Activated CD4-positive, alpha-beta T cell treated with anti-CD3 and anti-CD28 coated beads for 36 hours (primary cell): ENCODE measurements around the gene TOB1. TPM values are rescaled to one million over a fixed set of nuclear protein-coding genes. Genes with fewer than 3 reads are reported as not detected.

ENCODE experiments used
- ATAC-seq: fragments of 200-7000 bp; cut with Tn5 transposase; one replicate; pipeline ENCODE4 v1.10.0; 2021; ENCODE audit warnings: mild to moderate bottlenecking, moderate library complexity
- CTCF ChIA-PET: fragments of 350-600 bp; sonication (Branson Sonifier 250); formaldehyde crosslinking; loops from one replicate; lab custom pipeline; 2021; ENCODE audit warnings: antibody characterized with exemption; lab: Charles Lee
- POLR2A ChIA-PET: fragments of 350-600 bp; sonication (Branson Sonifier 250); formaldehyde crosslinking; loops from one replicate; lab custom pipeline; 2021; ENCODE audit warnings: antibody characterized with exemption, inconsistent platforms; lab: Charles Lee
- DNase-seq: peaks from one replicate; pipeline ENCODE4 v3.0.0-alpha.2; 2020
- H3K27ac Mint-ChIP-seq: one replicate; pipeline ENCODE4 v1.8.0; 2021; ENCODE audit warnings: mixed read lengths
- H3K27me3 Mint-ChIP-seq: one replicate; pipeline ENCODE4 v1.8.0; 2021; ENCODE audit warnings: mixed read lengths
- H3K36me3 Mint-ChIP-seq: one replicate; pipeline ENCODE4 v1.8.0; 2021; ENCODE audit warnings: low read depth, mixed read lengths
- H3K4me1 Mint-ChIP-seq: one replicate; pipeline ENCODE4 v1.8.0; 2021; ENCODE audit warnings: mixed read lengths
- H3K4me3 Mint-ChIP-seq: one replicate; pipeline ENCODE4 v1.8.0; 2021; ENCODE audit warnings: mild to moderate bottlenecking, moderate library complexity, mixed read lengths
- H3K9me3 Mint-ChIP-seq: one replicate; pipeline ENCODE4 v1.8.0; 2021; ENCODE audit warnings: low read depth, mixed read lengths
- intact Hi-C, 2 experiments: fragments of 100-400 bp; cut with DNase I in 1 of 2; cut with micrococcal nuclease in 1 of 2; formaldehyde crosslinking; loops; one replicate each; pipeline versions ENCODE4 v1.14.2 to v1.15.1; 2022 to 2024; cut with DNase I, micrococcal nuclease
- total RNA-seq, 2 experiments: library from RNA; stranded (reverse); gene quantifications; one replicate each; pipeline ENCODE4 v1.2.3, GENCODE V29; 2021

The TOB1 gene
- total RNA-seq, 2 experiments from 2014 or later: 31.3 to 43.0 TPM

- H3K4me1 Mint-ChIP-seq: peaks cover 49% of the 10 kb centered on the region
- DNase-seq: peak; percentile 92
- ATAC-seq: peak; percentile 43
Observed at GRCh38 chr17:50867363-50868139, 1.4 kb upstream of the TOB1 start.

GRCh38 chr17:50866950-50867362 is 802 bp upstream of the TOB1 start:
- H3K4me1 Mint-ChIP-seq: peaks cover 44% of the 10 kb centered on the region

More at GRCh38 chr17:50867363-50868139, 1.4 kb upstream of the TOB1 start:
- Mint-ChIP-seq H3K4me3 (peak overlapping the region; percentile 82), H3K36me3 (peaks cover 13% of the 10 kb centered on the region), H3K27ac (peak overlapping the region; percentile 97), H3K27me3 (no peaks in the 10 kb centered on the region), H3K9me3 (no peaks in the 10 kb centered on the region)
- ChIA-PET POLR2A (interaction anchor here (0.5 to 3.1 kb wide), 15 partner anchors 15 to 308 kb away, joined by 3 to 16 read pairs (median 5); no protein-coding TSS in a partner anchor), CTCF (interaction anchor here (0.6 to 1.8 kb wide), 14 partner anchors 10 to 286 kb away, joined by 3 to 5 read pairs (median 3); partner anchors contain the start of gene NME1)
- intact Hi-C loops: loop anchor here (1.0 to 5.0 kb wide), 7 partner anchors 43 to 717 kb away; partner anchors contain the start of genes ANKRD40 (in 1 of the 2), NME1 (in 1 of the 2), PPP1R9B (in 1 of the 2) and SPAG9 (in 1 of the 2)

DNA sequence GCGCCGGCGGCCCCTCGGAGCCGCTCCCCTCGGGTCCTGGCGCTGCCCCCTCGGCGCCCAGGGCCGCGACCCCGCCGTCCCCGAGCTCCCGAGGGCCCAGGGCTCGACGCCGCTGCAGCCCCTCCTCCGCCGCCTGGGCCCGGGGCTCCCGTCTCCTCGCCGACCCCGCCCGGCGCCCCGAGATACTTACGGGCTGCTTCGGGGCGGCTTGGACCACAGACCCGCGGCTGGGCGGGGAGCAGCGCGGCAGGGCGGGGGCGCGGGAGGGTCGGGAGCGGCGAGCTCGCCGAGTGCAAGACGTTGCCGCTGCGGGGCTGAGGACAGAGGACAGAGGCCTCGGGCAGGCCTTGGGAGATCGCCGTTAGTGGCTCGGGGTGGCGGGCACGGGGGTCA is 290 bp downstream of the TOB1 start:
- ChIA-PET CTCF (interaction anchor here (1.0 to 7.2 kb wide), 5 partner anchors 10 to 91 kb away, joined by 3 to 60 read pairs (median 5); no protein-coding TSS in a partner anchor), POLR2A (interaction anchor here (0.6 to 3.1 kb wide), 20 partner anchors 10 to 444 kb away, joined by 3 to 18 read pairs (median 6); partner anchors contain the start of genes LUC7L3 and NME1)
- Mint-ChIP-seq H3K36me3 (peaks cover 21% of the 10 kb centered on the region), H3K27me3 (no peaks in the 10 kb centered on the region), H3K4me3 (peak overlapping the region; percentile 96), H3K27ac (no peak overlapping the region), H3K9me3 (no peaks in the 10 kb centered on the region), H3K4me1 (peaks cover 42% of the 10 kb centered on the region)
- ATAC-seq: peak; percentile 5
- intact Hi-C loops: loop anchor here (1.0 to 5.0 kb wide), 16 partner anchors 14 to 715 kb away; partner anchors contain the start of genes ANKRD40 (in 2 of the 2), SPAG9 (in 2 of the 2), LUC7L3 (in 1 of the 2) and MBTD1 (in 1 of the 2)
- DNase-seq: no peak

More at GRCh38 chr17:50866950-50867362, 802 bp upstream of the TOB1 start:
- Mint-ChIP-seq H3K9me3 (no peaks in the 10 kb centered on the region), H3K27ac (peak overlapping the region; percentile 97), H3K4me3 (peak overlapping the region; percentile 82), H3K36me3 (peaks cover 14% of the 10 kb centered on the region), H3K27me3 (no peaks in the 10 kb centered on the region)
- POLR2A ChIA-PET: interaction anchor here (0.5 to 3.1 kb wide), 16 partner anchors 14 to 307 kb away, joined by 3 to 18 read pairs (median 4); partner anchors contain the start of genes LUC7L3 and NME1
- CTCF ChIA-PET: interaction anchor here (0.6 to 1.9 kb wide), 16 partner anchors 9 to 346 kb away, joined by 3 to 8 read pairs (median 4); partner anchors contain the start of gene NME1
- ATAC-seq: peak; percentile 20
- intact Hi-C loops: loop anchor here (1.0 to 5.0 kb wide), 16 partner anchors 43 to 716 kb away; partner anchors contain the start of genes ANKRD40 (in 2 of the 2), NME1 (in 2 of the 2), SPAG9 (in 2 of the 2) and LUC7L3 (in 1 of the 2)
- peak; percentile 78 for DNase-seq

GRCh38 chr17:50865060-50865867 is 890 bp downstream of the TOB1 start:
- intact Hi-C loops: loop anchor here (1.0 to 5.0 kb wide), 2 partner anchors 13 to 158 kb away; partner anchors contain the start of gene ANKRD40 (in 1 of the 2)
- H3K4me1 Mint-ChIP-seq: peaks cover 42% of the 10 kb centered on the region
- H3K27me3 Mint-ChIP-seq: no peaks in the 10 kb centered on the region
- ChIA-PET POLR2A (interaction anchor here (0.9 to 3.1 kb wide), 12 partner anchors 9 to 444 kb away, joined by 3 to 18 read pairs (median 12); no protein-coding TSS in a partner anchor), CTCF (interaction anchor here (1.0 to 7.2 kb wide), 8 partner anchors 9 to 92 kb away, joined by 3 to 60 read pairs (median 4); no protein-coding TSS in a partner anchor)
- peaks cover 21% of the 10 kb centered on the region for H3K36me3 Mint-ChIP-seq
- ATAC-seq: peak; percentile 1
- no peaks in the 10 kb centered on the region for H3K9me3 Mint-ChIP-seq
- H3K4me3 Mint-ChIP-seq: peak overlapping the region; percentile 96
- H3K27ac Mint-ChIP-seq: peak overlapping the region; percentile 98
- DNase-seq: peak; percentile 73

GRCh38 chr17:50864747-50865059 is 1.5 kb downstream of the TOB1 start:
- ATAC-seq: no peak
- POLR2A ChIA-PET: interaction anchor here (1.9 to 2.7 kb wide), 3 partner anchors 84 to 92 kb away, joined by 12 to 13 read pairs (median 12); no protein-coding TSS in a partner anchor
- peak overlapping the region; percentile 96 for H3K4me3 Mint-ChIP-seq
- CTCF ChIA-PET: interaction anchor here (0.7 to 7.2 kb wide), 8 partner anchors 9 to 94 kb away, joined by 3 to 60 read pairs (median 4); no protein-coding TSS in a partner anchor
- H3K9me3 Mint-ChIP-seq: no peaks in the 10 kb centered on the region
- H3K4me1 Mint-ChIP-seq: peaks cover 39% of the 10 kb centered on the region
- intact Hi-C loops: loop anchor here (1.0 to 5.0 kb wide), 2 partner anchors 12 to 157 kb away; partner anchors contain the start of gene ANKRD40 (in 1 of the 2)
- H3K36me3 Mint-ChIP-seq: peaks cover 21% of the 10 kb centered on the region
- H3K27ac Mint-ChIP-seq: peak overlapping the region; percentile 98
- DNase-seq: peak; percentile 41
- no peaks in the 10 kb centered on the region for H3K27me3 Mint-ChIP-seq

- intact Hi-C loops: loop anchor here in 1 of 2 experiments (1.0 kb wide), 2 partner anchors 86 to 92 kb away; no protein-coding TSS in a partner anchor
- peaks cover 21% of the 10 kb centered on the region for H3K36me3 Mint-ChIP-seq
- peaks cover 38% of the 10 kb centered on the region for H3K4me1 Mint-ChIP-seq
- H3K27ac Mint-ChIP-seq: peak overlapping the region; percentile 59
- peak overlapping the region; percentile 96 for H3K4me3 Mint-ChIP-seq
- H3K9me3 Mint-ChIP-seq: no peaks in the 10 kb centered on the region
- no peaks in the 10 kb centered on the region for H3K27me3 Mint-ChIP-seq
- DNase-seq (no peak), ATAC-seq (no peak)
- ChIA-PET POLR2A (interaction anchor here (1.0 kb wide), 1 partner anchor 11 kb away, joined by 3 read pairs; no protein-coding TSS in a partner anchor), CTCF (interaction anchor here (0.6 to 7.2 kb wide), 17 partner anchors 8 to 252 kb away, joined by 3 to 60 read pairs (median 4); no protein-coding TSS in a partner anchor)
Observed at GRCh38 chr17:50863931-50864330, 2.2 kb downstream of the TOB1 start.

DNA sequence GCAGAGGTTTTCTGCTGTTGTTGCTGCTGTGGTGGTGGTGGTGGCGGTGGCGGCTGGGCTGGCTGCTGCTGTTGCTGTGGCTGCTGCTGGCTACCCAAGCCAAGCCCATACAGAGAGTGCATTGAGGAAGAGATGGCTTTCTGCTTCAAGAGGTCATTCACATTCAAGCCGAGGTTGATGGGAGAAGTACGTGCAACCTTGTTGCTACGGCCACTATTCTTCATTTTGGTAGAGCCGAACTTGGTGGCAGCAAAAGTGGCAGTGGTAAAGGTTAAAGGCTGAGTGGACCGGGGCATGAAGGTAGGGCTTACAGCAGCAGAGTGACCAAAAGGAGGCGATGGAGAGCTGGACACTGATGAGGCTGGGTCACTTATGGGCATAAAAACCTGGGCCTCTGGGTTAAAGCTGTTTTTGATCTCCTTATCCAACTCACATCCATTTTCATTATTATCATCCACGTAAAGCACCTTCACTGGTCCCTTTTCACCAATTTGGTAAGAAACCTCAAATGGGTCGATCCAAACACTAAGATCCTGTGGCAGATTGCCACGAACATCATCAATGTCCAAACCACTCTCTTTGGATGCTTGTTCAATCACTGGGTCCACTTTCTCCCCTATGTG is 2.8 kb downstream of the TOB1 start:
- POLR2A ChIA-PET: interaction anchor here (0.7 to 1.0 kb wide), 3 partner anchors 11 to 694 kb away, joined by 3 to 8 read pairs (median 6); no protein-coding TSS in a partner anchor
- Mint-ChIP-seq H3K27me3 (no peaks in the 10 kb centered on the region), H3K4me1 (peaks cover 33% of the 10 kb centered on the region), H3K27ac (no peak overlapping the region), H3K4me3 (peak overlapping the region; percentile 96), H3K9me3 (no peaks in the 10 kb centered on the region), H3K36me3 (peaks cover 21% of the 10 kb centered on the region)
- ATAC-seq: no peak
- intact Hi-C loops: loop anchor here in 1 of 2 experiments (1.0 kb wide), 2 partner anchors 87 to 93 kb away; no protein-coding TSS in a partner anchor
- CTCF ChIA-PET: interaction anchor here (0.6 to 7.2 kb wide), 20 partner anchors 9 to 253 kb away, joined by 3 to 60 read pairs (median 4); no protein-coding TSS in a partner anchor
- DNase-seq: peak; percentile 70

DNA sequence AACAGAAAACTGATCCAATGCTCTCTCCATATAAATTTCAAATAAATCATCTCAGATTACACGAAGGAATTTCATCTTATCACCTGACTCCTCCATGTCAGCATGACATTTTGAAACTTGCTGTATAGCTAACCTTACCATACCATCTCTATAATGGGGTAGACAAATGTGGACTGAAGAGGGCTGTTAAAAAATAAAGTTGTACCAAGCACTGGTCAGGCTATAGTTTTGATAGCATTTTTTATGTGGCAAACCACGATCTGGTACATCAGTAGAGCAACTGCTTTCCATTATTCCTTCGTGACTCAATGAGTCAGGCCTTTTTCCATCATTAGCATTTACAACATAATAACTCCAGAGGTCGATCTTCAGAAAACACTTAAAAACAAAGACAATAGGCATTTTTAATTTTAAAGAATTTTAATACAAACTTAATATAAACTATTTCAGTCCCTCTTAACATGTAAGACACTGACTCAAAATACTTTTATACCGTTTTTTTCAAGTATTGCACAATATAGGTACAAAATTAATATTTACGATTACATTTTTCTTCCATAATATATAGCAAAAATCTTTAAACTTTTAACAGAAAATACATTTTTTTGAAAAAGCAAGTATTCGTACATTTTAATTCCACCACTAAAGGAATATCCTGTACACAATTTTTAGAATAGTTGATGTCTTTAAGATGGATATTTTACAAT is 4.2 kb downstream of the TOB1 start:
- ATAC-seq (no peak), DNase-seq (no peak)
- H3K36me3 Mint-ChIP-seq: peaks cover 21% of the 10 kb centered on the region
- intact Hi-C loops: no loop called here
- no peaks in the 10 kb centered on the region for H3K9me3 Mint-ChIP-seq
- H3K27me3 Mint-ChIP-seq: no peaks in the 10 kb centered on the region
- CTCF ChIA-PET: interaction anchor here (0.8 to 7.2 kb wide), 10 partner anchors 9 to 98 kb away, joined by 3 to 60 read pairs (median 4); no protein-coding TSS in a partner anchor
- peaks cover 26% of the 10 kb centered on the region for H3K4me1 Mint-ChIP-seq
- no peak overlapping the region for H3K4me3 Mint-ChIP-seq
- POLR2A ChIA-PET: no interaction called here
- peak overlapping the region; percentile 63 for H3K27ac Mint-ChIP-seq

GRCh38 chr17:50861334-50861676 is 4.8 kb downstream of the TOB1 start:
- DNase-seq: no peak
- CTCF ChIA-PET: interaction anchor here (0.8 to 7.2 kb wide), 8 partner anchors 8 to 99 kb away, joined by 3 to 60 read pairs (median 4); no protein-coding TSS in a partner anchor
- POLR2A ChIA-PET: no interaction called here
- no peak for ATAC-seq
- intact Hi-C loops: no loop called here
- Mint-ChIP-seq H3K36me3 (peaks cover 21% of the 10 kb centered on the region), H3K4me1 (peaks cover 26% of the 10 kb centered on the region), H3K9me3 (no peaks in the 10 kb centered on the region), H3K4me3 (no peak overlapping the region), H3K27me3 (no peaks in the 10 kb centered on the region), H3K27ac (peak overlapping the region; percentile 48)
